NCI-H524 (cell line): Measurements from ENCODE around the gene ZP1.
"Not testable (repeated sequence)": the region's sequence is repeated elsewhere in the genome, so short reads cannot be mapped to it uniquely, and the experiment has no call there.

Experiments
- DNase-seq, 2 experiments: peaks; one replicate each; lab custom pipeline; 2025; lab: John Stamatoyannopoulos, UW

Gene ZP1

GRCh38 chr11:60878245-60879101, 11.1 kb downstream of the ZP1 start:
- no peak for DNase-seq

DNA sequence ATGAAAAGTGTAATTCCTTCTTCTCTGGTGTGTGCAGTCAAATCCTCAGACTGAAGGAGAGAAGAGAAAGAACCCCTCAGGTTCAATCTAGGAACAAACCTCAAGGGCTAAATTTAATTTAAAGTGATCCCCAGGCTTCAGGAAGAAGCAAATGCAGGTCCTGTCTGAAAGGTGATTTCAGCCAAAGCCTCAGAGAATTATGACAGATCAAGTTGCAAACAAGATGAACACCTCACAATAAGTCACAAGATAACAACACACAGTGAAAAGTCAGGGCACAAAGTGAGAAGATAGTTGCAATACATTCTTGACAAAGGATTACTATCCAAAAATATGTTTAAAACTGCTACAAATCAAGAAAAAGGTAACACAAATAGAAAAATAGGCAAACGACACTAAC, 11.8 kb downstream of the ZP1 start:
- DNase-seq, result no peak

GRCh38 chr11:60879971-60880588, 12.7 kb downstream of the ZP1 start:
- DNase-seq, result no peak

- DNase-seq, result no peak
Observed at GRCh38 chr11:60880643-60881282, 13.4 kb downstream of the ZP1 start.

DNA sequence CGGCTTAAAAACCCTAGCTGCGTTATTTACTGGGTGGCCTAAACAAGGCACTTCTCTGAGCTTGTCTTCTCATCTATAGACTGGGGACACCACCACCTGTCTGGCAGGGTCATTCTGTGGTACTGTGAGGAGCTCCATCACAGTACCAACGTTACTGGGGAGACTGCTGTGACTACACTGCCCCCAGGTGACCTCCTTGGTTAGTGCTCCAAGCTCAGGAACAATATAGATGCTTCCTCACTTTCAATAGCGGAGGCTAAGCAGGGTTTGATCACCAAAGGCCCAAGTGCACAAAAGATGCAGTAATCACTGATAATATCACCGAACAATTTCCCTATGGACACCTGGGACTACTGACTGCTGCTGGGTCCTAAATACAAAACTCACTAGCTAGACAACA, 20.2 kb downstream of the ZP1 start:
- DNase-seq, result peak; percentile 51 to 78

DNA sequence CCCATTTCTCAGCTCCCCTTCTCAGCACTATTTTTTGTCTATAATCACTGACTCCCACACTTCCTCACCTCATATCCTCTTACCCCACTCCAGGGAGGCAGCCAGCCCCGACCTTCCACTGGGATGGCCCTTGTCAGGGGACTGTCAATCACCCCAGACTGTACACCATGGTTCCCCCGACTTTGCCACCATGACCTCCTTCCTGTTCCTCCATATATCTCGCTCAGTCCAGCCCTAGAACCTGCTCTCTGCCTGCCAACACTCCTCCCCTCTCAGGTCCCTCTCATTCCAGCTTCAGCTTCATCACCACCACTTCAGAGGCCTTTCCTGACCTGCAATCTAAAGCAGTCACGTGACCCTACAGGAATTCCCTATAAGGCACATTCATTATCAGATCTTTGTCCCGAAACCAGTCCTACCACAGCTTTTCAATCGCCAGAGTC, 22.5 kb downstream of the ZP1 start:
- DNase-seq, result no peak

DNA sequence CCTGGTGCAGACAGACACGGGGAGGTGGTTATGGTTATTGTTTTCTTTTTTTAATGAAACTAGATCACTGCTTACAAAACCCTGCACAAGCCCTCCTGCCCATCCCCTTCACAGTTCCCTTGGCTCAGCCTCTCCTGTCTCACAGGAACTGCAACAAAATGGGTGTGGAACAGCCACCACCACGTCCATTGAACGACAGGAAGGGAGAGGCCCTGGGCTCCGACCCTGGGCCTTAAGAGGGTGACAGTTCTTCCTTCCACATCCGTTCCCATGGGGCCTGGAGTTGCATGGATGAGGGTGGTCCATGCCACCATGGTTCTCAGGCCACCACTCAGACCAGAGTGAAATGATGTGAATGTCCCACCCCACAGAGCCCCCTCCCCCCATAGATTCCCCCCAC, 23.4 kb downstream of the ZP1 start:
- DNase-seq, result no peak

DNA sequence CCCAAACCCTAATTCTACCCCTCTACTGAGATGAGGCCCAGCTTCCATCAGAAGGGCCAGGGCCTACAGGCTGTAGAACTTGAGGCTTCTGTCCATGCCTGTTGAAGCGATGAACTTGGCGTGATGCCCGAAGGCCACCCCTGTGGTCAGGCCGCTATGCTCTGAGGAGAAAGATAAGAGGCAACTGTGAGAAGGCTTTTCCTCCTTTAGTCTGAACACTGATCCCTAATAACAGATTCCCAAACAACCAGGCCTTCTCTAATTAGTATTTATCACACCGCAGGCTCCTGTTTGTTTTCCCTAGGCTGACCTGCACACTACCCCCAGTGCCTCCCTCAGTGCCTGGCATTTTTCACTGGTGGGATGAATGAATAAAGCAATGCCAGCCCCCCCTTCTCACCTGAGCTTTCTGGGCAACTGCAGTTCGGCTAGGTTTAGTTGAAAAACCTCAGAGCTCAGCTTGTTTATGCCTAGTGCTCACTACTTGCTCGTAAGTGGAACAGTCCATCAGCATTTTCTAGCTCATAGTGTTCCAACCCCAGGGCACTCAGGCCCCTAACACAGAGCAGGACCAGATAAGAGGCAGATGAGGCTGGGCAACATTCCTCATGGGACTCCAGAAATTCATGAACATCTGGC, 23.9 kb downstream of the ZP1 start:
- no peak for DNase-seq

DNA sequence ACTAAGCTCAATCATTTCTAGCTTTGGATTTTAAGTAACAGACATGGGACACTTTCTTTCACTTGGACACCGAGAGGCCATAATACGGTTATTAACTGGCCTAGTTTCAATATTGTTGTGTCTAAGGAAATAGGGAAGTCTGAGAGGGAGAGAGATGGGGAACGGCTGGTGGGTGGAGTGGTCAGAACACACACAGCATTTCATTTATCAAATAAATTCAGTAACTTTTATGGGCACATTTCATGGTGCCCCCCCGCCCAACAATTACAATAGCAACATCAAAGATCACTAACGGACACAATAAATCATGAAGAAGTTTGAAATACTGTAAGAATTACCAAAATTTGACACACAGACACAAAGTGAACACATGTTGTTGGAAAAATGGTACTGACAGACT, 28.3 kb downstream of the ZP1 start:
- no peak for DNase-seq

GRCh38 chr11:60897496-60897895, 30.2 kb downstream of the ZP1 start:
- DNase-seq, result no peak

- DNase-seq, result peak in 1 of 2 experiments; percentile 48
Observed at GRCh38 chr11:60899046-60899936, 31.9 kb downstream of the ZP1 start.

DNA sequence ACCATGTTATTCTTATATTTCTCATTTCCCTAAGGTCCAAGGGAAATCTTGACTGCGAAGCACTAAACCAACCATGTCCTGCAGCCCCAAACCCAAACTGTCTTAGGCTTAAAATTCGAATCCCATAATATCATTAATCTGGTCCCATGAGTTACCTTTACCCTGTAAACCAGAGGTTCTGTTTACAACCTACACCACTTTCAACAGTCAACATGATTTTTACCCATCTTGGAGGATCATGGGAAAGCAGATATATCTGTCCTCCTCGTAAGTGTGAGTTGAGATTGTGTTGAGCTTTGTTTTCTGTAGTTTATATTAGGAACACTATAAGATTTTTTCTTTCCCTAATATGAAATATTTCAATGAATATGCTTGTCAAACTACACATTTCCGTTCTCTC, 32.6 kb downstream of the ZP1 start:
- DNase-seq, result no peak

DNA sequence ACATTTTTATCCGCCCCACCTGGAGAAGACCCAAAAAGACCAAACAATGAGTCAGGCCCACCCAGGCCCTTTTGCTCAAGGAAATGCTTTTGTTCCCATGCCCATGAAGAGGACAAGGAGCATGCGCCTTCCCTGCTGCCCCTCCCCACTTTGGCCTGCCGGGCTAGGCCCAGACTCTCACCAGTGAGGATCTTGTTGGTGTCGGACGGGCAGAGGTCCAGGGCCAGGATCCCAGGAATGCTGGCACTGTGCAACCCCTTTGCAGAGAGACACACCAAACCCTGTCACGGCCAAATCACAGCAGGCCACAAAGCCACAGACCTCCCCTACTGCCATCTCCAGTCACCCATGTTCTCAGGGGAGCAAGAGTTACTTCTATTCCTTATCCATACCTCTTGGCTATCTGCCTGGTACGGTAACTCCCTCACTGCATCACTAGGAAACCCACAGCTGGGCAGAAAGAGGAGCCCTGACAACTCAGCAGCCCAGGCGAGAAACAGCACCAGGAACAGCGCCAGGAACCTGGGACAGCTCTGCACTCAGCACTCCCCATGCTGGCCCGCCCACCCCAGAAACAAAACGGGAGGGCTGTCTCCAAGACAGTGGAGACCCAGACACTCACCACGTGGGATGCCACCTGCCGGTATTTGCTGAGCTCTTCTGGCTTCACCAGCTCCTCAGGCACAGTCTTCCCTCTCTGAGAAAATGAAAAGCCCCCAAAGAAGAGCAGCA, 33.5 kb downstream of the ZP1 start:
- DNase-seq, result no peak

GRCh38 chr11:60902625-60903024, 35.3 kb downstream of the ZP1 start:
- no peak for DNase-seq

GRCh38 chr11:60905047-60905446, 37.7 kb downstream of the ZP1 start:
- DNase-seq, result no peak

- DNase-seq, result peak in 1 of 2 experiments; percentile 29
Observed at GRCh38 chr11:60905551-60906113, 38.3 kb downstream of the ZP1 start.

GRCh38 chr11:60906132-60906972, 39.0 kb downstream of the ZP1 start, which contains the start of gene PRPF19:
Gene PRPF19, minus strand, starts transcription at chr11:60906585. Its CDS starts 203 bp downstream, at chr11:60906382.
- peak; percentile 93 to 96 for DNase-seq

DNA sequence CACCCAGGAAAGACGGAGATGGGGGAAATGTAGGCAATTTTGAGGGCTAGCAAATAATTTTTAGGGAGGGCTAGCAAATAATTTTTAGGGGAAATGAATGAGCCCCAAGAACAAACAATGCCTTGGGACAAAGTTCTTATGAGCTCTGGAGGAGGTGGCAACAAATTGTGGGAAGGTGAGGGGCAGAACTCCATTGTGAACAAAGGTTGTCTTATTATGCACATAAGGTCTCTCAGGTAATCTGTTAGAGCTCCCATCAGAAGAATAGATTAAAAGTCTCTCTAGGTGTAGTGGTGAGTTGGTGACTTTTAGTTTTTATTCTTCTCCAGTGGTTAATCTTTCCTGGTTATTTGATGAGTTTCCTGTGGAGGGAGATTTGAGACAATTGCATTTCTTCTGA, 41.5 kb downstream of the ZP1 start:
- DNase-seq, result no peak

GRCh38 chr11:60909680-60910280, 42.4 kb downstream of the ZP1 start:
- not testable (repeated sequence) for DNase-seq
